ENCODE results near the gene ADRA1B.

DNA sequence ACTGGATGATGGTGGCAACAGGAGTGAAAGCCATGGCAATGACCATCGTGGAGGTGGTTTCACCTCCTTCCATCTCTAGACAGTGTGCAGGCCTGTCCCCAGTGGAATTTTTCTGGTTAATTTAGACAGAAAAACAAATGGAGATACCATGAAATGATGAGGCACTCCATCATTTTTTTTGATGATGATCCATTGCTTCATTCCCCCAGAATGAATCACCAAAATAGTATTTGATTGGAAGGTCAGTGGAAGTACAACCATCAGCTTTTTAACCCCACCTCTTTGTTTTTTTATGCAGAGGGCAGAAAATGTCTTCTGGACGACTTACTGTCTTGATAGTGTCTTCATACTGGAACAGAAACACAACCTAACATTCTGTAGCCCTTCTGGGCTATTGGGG is 42.6 kb upstream of the ADRA1B start:
- TF ChIP-seq, protein P1, sequence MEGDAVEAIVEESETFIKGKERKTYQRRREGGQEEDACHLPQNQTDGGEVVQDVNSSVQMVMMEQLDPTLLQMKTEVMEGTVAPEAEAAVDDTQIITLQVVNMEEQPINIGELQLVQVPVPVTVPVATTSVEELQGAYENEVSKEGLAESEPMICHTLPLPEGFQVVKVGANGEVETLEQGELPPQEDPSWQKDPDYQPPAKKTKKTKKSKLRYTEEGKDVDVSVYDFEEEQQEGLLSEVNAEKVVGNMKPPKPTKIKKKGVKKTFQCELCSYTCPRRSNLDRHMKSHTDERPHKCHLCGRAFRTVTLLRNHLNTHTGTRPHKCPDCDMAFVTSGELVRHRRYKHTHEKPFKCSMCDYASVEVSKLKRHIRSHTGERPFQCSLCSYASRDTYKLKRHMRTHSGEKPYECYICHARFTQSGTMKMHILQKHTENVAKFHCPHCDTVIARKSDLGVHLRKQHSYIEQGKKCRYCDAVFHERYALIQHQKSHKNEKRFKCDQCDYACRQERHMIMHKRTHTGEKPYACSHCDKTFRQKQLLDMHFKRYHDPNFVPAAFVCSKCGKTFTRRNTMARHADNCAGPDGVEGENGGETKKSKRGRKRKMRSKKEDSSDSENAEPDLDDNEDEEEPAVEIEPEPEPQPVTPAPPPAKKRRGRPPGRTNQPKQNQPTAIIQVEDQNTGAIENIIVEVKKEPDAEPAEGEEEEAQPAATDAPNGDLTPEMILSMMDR (conservative IDR thresholded peaks at IDR 0.05 in 1 of 2, IDR thresholded peaks at IDR 0.05 in 1 of 2; ENCODE audit: extremely low read depth in 1 of 2, insufficient read depth in 1 of 2, low read depth in 1 of 2, low read length in 2 of 2) = no peak
- no peak for TF ChIP-seq EZH2 (IDR thresholded peaks at IDR 0.05; ENCODE audit: borderline replicate concordance, low read length)
